Neutrophil (primary cell): ENCODE results near the gene SRL.

Source experiments
- H3K27ac ChIP-seq: fragments of 200-600 bp; sonication (generic); 2 replicates; pipeline ENCODE4 v1.5.1; 2016; ENCODE audit warnings: mild to moderate bottlenecking, moderate library complexity
- H3K27me3 ChIP-seq: fragments of 200-600 bp; sonication (generic); 2 replicates; pipeline ENCODE4 v1.6.0; 2016; ENCODE audit warnings: mild to moderate bottlenecking
- H3K36me3 ChIP-seq: fragments of 200-600 bp; sonication (generic); 2 replicates; pipeline ENCODE4 v1.5.1; 2017
- H3K4me1 ChIP-seq, 2 experiments: fragments of 200-600 bp in 1 of 2; sonication (generic) in 1 of 2; 1 replicate in 1 of 2; 2 replicates in 1 of 2; pipeline versions ENCODE4 v1.5.1 to v1.6.1; 2013 to 2016; ENCODE audit warnings: low read depth in 1 of 2, low read length in 1 of 2, mild to moderate bottlenecking in 1 of 2, moderate library complexity in 1 of 2; ENCODE audit not compliant: control insufficient read depth in 1 of 2, insufficient read depth in 1 of 2
- H3K4me3 ChIP-seq, 2 experiments: fragments of 200-600 bp in 1 of 2; sonication (generic) in 1 of 2; 1 replicate in 1 of 2; 2 replicates in 1 of 2; pipeline ENCODE4 v1.5.1; 2013 to 2016; ENCODE audit warnings: low read depth in 1 of 2, low read length in 1 of 2, mild to moderate bottlenecking in 1 of 2, moderate library complexity in 1 of 2
- H3K9me3 ChIP-seq: fragments of 200-600 bp; sonication (generic); 2 replicates; pipeline ENCODE4 v1.5.1; 2016
- CTCF ChIP-seq: fragments of 200-600 bp; sonication (generic); IDR thresholded peaks from 2 replicates; pipeline ENCODE4 v1.5.1; 2016; ENCODE audit warnings: antibody characterized with exemption

Gene SRL

GRCh38 chr16:4240624-4241023, 1.3 kb downstream of the SRL start:
- Histone ChIP-seq H3K36me3 (no peaks in the 10 kb centered on the region), H3K9me3 (no peaks in the 10 kb centered on the region), H3K4me1 (no peaks in the 10 kb centered on the region), H3K27ac (no peak overlapping the region), H3K4me3 (no peak overlapping the region), H3K27me3 (peaks cover 7% of the 10 kb centered on the region)
- no peak for TF ChIP-seq CTCF

DNA sequence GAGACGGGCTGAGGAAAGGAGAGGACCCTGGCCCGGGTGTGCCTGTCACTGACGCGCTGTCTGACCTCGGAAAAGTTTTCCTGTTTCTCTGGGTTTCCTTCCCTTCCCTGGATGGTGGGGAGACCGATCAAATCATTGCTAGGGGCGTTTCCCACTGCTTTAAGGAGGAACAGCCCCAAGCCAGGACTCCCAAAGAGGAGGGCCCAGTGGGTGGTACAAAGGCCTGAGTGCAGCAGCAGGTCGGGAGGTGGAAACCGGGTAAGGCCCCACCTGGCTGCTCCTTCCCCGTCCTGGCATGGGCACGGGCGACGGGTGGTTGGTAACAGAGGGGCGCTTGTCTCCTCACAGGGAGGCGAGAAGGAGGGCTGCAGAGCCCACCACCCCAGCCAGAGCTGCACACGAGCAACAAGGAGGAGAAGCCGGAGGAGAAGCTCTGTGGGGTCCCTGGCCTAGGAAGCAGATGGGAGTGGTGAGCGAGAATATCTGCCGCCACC, 2.2 kb downstream of the SRL start:
- Histone ChIP-seq H3K9me3 (no peaks in the 10 kb centered on the region), H3K4me1 (no peaks in the 10 kb centered on the region), H3K27ac (no peak overlapping the region), H3K4me3 (no peak overlapping the region), H3K27me3 (peaks cover 7% of the 10 kb centered on the region), H3K36me3 (no peaks in the 10 kb centered on the region)
- TF ChIP-seq CTCF = no peak

- Histone ChIP-seq H3K27me3 (peaks cover 7% of the 10 kb centered on the region), H3K9me3 (no peaks in the 10 kb centered on the region), H3K4me1 (no peaks in the 10 kb centered on the region), H3K27ac (no peak overlapping the region), H3K4me3 (no peak overlapping the region), H3K36me3 (no peaks in the 10 kb centered on the region)
- no peak for TF ChIP-seq CTCF
Observed at GRCh38 chr16:4239020-4239419, 2.9 kb downstream of the SRL start.

- no peak overlapping the region for H3K27ac ChIP-seq
- no peaks in the 10 kb centered on the region for H3K4me1 ChIP-seq
- no peaks in the 10 kb centered on the region for H3K9me3 ChIP-seq
- no peak overlapping the region for H3K4me3 ChIP-seq
- H3K27me3 ChIP-seq = no peaks in the 10 kb centered on the region
- TF ChIP-seq CTCF = no peak
- H3K36me3 ChIP-seq = no peaks in the 10 kb centered on the region
Observed at GRCh38 chr16:4233431-4233830, 8.4 kb downstream of the SRL start.

- no peaks in the 10 kb centered on the region for H3K36me3 ChIP-seq
- H3K9me3 ChIP-seq = no peaks in the 10 kb centered on the region
- H3K4me3 ChIP-seq = no peak overlapping the region
- no peaks in the 10 kb centered on the region for H3K4me1 ChIP-seq
- no peaks in the 10 kb centered on the region for H3K27me3 ChIP-seq
- no peak for TF ChIP-seq CTCF
- no peak overlapping the region for H3K27ac ChIP-seq
Observed at GRCh38 chr16:4232541-4233386, 9.1 kb downstream of the SRL start.
